HG03280 (cell line): ENCODE data around the gene SEMA4A.

ENCODE experiments used
- ATAC-seq: cut with Tn5 transposase; IDR thresholded peaks from one replicate; pipeline ENCODE4 v1.9.1; 2021; ENCODE audit warnings: mild to moderate bottlenecking, moderate library complexity; ENCODE audit not compliant: unreplicated experiment

SEMA4A gene

GRCh38 chr1:156226116-156226538 lies 72.7 kb downstream of the SEMA4A start:
- ATAC-seq = peak; percentile 71

- peak; percentile 8 for ATAC-seq
Observed at GRCh38 chr1:156226782-156227181, 73.4 kb downstream of the SEMA4A start.
